GM21717 (cell line): ENCODE measurements around the gene ILF2.

Source experiments
- ATAC-seq: cut with Tn5 transposase; IDR thresholded peaks from one replicate; pipeline ENCODE4 v1.9.1; 2021; ENCODE audit warnings: mild to moderate bottlenecking, moderate library complexity; ENCODE audit not compliant: unreplicated experiment

Gene ILF2

GRCh38 chr1:153628638-153629342, 42.0 kb downstream of the ILF2 start:
- no peak for ATAC-seq

- ATAC-seq, result no peak
Measured at GRCh38 chr1:153627715-153628626, 42.8 kb downstream of the ILF2 start, which contains the start of gene S100A1. Gene S100A1 (plus strand): TSS chr1:153628434. CDS start chr1:153630522, 2,088 bp downstream.

GRCh38 chr1:153626904-153627714, 43.7 kb downstream of the ILF2 start, which contains the start of gene S100A13:
Gene S100A13 (minus strand): TSS chr1:153627505. CDS start chr1:153626472, 1,033 bp downstream.
- ATAC-seq, result no peak

GRCh38 chr1:153626477-153626903, 44.3 kb downstream of the ILF2 start:
- ATAC-seq, result no peak

- ATAC-seq, result no peak
Measured at GRCh38 chr1:153624965-153625611, 45.7 kb downstream of the ILF2 start.

GRCh38 chr1:153623101-153623500, 47.7 kb downstream of the ILF2 start:
- no peak for ATAC-seq

- ATAC-seq, result no peak
Measured at GRCh38 chr1:153619171-153619570, 51.6 kb downstream of the ILF2 start.

GRCh38 chr1:153617663-153618062, 53.1 kb downstream of the ILF2 start:
- ATAC-seq, result peak; percentile 54

GRCh38 chr1:153616917-153617311, 53.9 kb downstream of the ILF2 start:
- ATAC-seq, result no peak

GRCh38 chr1:153616144-153616916, 54.5 kb downstream of the ILF2 start, which contains the start of gene S100A14:
Gene S100A14 (minus strand): TSS chr1:153616325. CDS start chr1:153615858, 467 bp downstream.
- ATAC-seq, result no peak

- no peak for ATAC-seq
Measured at GRCh38 chr1:153615406-153615805, 55.4 kb downstream of the ILF2 start.

- ATAC-seq, result no peak
Measured at GRCh38 chr1:153614906-153615305, 55.9 kb downstream of the ILF2 start.

GRCh38 chr1:153614189-153614900, 56.4 kb downstream of the ILF2 start:
- no peak for ATAC-seq

GRCh38 chr1:153613406-153613805, 57.4 kb downstream of the ILF2 start:
- ATAC-seq, result no peak

- no peak for ATAC-seq
Measured at GRCh38 chr1:153612755-153613331, 58.0 kb downstream of the ILF2 start, which contains the start of gene S100A16. Gene S100A16 (minus strand): TSS chr1:153613137. CDS start chr1:153608151, 4,986 bp downstream.

GRCh38 chr1:153612111-153612754, 58.6 kb downstream of the ILF2 start:
- ATAC-seq, result no peak
